Measurements from ENCODE around the gene PRSS23. TPM values are rescaled to one million over a fixed set of nuclear protein-coding genes. Genes with fewer than 3 reads are reported as not detected.
"Not testable (repeated sequence)": the region's sequence is repeated elsewhere in the genome, so short reads cannot be mapped to it uniquely, and the experiment has no call there.

Gene PRSS23
- 11.9 TPM for polyA plus RNA-seq (2013, experiment 1 of 2)
- 11.9 TPM for polyA plus RNA-seq (2013, experiment 2 of 2)

- H3K4me3 ChIP-seq (ENCODE audit: low read length), result peak within 1 kb of the TSS; percentile 71
- under 1% methylated on average over 97 of the region's 97 CpGs for WGBS
Measured at GRCh38 chr11:86800076-86800959, at the start of gene PRSS23. Gene PRSS23 (plus strand): TSS chr11:86800542. CDS start chr11:86807644, 7,102 bp downstream.

DNA sequence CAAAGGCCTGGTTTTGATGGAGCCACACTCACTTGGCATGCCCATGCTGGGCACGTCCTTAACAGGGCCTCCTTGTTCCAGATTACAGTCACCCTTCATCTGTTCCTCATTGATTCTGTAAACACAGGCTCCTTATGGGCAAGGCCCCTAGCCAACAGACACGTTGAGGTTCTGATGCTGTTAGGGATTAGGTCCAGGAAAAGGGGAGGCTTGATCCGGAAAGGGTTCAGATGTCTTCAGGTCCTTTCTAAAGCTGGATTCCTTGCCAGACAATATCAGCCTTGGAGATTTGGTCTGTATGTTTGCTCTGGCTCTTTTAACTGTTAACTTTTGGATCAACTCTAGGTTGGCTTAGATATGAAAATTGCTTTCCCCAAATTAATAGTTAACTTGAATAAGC, 46.9 kb upstream of the PRSS23 start:
- H3K27ac ChIP-seq (ENCODE audit: low read depth, low read length), result no peak overlapping the region
- 91% methylated on average over 3 of the region's 3 CpGs for WGBS
- H3K9ac ChIP-seq (ENCODE audit: low read depth, low read length), result no peak overlapping the region
- H3K4me3 ChIP-seq (ENCODE audit: low read length), result no peak overlapping the region
- no peaks in the 10 kb centered on the region for H3K27me3 ChIP-seq (ENCODE audit: insufficient read depth, low read length)
- H3K36me3 ChIP-seq (ENCODE audit: insufficient read depth, low read length), result no peaks in the 10 kb centered on the region
- H3K9me3 ChIP-seq (ENCODE audit: insufficient read depth, low read depth, low read length), result no peaks in the 10 kb centered on the region
- H3K4me1 ChIP-seq (ENCODE audit: insufficient read depth, low read length), result no peaks in the 10 kb centered on the region

More at GRCh38 chr11:86800076-86800959, at the start of gene PRSS23:
- Histone ChIP-seq H3K27me3 (ENCODE audit: insufficient read depth, low read length) (peaks cover 35% of the 10 kb centered on the region), H3K9me3 (ENCODE audit: insufficient read depth, low read depth, low read length) (no peaks in the 10 kb centered on the region), H3K27ac (ENCODE audit: low read depth, low read length) (no peak within 1 kb of the TSS), H3K36me3 (ENCODE audit: insufficient read depth, low read length) (no peaks in the 10 kb centered on the region), H3K9ac (ENCODE audit: low read depth, low read length) (peak within 1 kb of the TSS; percentile 81), H3K4me1 (ENCODE audit: insufficient read depth, low read length) (peaks cover 38% of the 10 kb centered on the region)

- Histone ChIP-seq H3K9ac (ENCODE audit: low read depth, low read length) (no peak overlapping the region), H3K27ac (ENCODE audit: low read depth, low read length) (no peak overlapping the region), H3K36me3 (ENCODE audit: insufficient read depth, low read length) (no peaks in the 10 kb centered on the region), H3K4me1 (ENCODE audit: insufficient read depth, low read length) (no peaks in the 10 kb centered on the region), H3K4me3 (ENCODE audit: low read length) (no peak overlapping the region), H3K27me3 (ENCODE audit: insufficient read depth, low read length) (no peaks in the 10 kb centered on the region), H3K9me3 (ENCODE audit: insufficient read depth, low read depth, low read length) (no peaks in the 10 kb centered on the region)
Measured at GRCh38 chr11:86755146-86755545, 45.2 kb upstream of the PRSS23 start.

DNA sequence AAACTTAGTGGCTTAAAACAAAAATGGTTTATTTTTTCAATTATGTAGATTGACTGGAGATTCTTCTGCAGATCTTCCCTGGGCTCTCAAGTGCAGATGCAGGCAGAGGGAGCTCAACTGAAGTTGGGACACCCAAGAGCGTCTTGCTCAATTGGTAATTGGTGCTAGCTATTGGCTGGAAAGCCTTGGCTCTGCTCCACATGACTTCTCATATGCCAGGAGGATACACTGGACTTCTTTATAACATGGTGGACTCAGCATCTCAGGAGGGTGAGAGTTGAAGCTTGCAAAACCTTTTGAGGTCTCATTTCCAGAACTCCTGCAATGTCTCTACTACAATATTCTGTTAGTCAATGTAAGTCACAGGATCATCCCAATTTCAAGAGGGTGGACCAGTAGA, 42.2 kb upstream of the PRSS23 start:
- WGBS, result 91% methylated on average over 1 of the region's 1 CpG
- Histone ChIP-seq H3K9ac (ENCODE audit: low read depth, low read length) (no peak overlapping the region), H3K27ac (ENCODE audit: low read depth, low read length) (no peak overlapping the region), H3K4me1 (ENCODE audit: insufficient read depth, low read length) (no peaks in the 10 kb centered on the region), H3K9me3 (ENCODE audit: insufficient read depth, low read depth, low read length) (no peaks in the 10 kb centered on the region), H3K4me3 (ENCODE audit: low read length) (no peak overlapping the region), H3K27me3 (ENCODE audit: insufficient read depth, low read length) (no peaks in the 10 kb centered on the region), H3K36me3 (ENCODE audit: insufficient read depth, low read length) (no peaks in the 10 kb centered on the region)

DNA sequence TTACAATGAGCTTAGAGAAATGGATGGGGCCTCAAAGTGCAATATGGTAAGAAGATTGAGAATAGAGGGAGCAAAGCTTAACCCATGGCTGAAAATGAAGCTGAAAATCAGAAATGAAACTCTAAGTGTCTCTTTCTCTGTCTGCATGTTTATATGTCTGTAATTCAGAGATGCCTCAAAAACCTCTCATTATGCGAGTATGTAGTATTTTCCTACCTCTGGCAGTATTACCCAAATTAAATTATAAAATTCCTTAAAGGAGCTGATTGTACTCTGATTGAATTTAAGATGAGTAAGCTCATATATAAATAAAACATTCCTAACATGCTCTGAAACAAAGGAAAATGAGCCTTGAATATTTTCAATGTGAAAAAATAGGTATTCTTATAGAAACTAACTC, 39.8 kb upstream of the PRSS23 start:
- Histone ChIP-seq H3K4me1 (ENCODE audit: insufficient read depth, low read length) (no peaks in the 10 kb centered on the region), H3K9me3 (ENCODE audit: insufficient read depth, low read depth, low read length) (no peaks in the 10 kb centered on the region), H3K36me3 (ENCODE audit: insufficient read depth, low read length) (no peaks in the 10 kb centered on the region), H3K9ac (ENCODE audit: low read depth, low read length) (no peak overlapping the region), H3K27me3 (ENCODE audit: insufficient read depth, low read length) (no peaks in the 10 kb centered on the region), H3K27ac (ENCODE audit: low read depth, low read length) (no peak overlapping the region), H3K4me3 (ENCODE audit: low read length) (no peak overlapping the region)
- WGBS, result no CpG with 5 or more reads among the region's 1 CpG

DNA sequence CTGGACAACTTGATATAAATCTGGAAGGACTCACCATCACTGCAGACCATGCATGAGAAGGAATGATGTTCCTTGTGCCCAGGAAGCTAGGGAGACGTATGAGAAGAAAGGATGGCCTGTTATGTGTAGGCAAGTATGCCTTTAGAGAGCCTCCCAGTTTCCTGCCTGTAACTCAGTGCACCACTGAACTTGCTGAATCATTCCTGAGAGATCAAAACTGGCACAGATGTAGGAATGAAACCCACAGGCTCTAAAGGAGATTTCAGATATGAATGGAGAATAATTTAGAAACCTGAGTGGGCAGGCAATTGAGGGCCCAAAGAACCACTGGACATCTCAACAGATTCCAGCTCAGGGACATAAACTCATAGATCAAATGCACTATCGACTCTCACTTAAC, 38.4 kb upstream of the PRSS23 start:
- no peaks in the 10 kb centered on the region for H3K9me3 ChIP-seq (ENCODE audit: insufficient read depth, low read depth, low read length)

GRCh38 chr11:86765203-86765602, 35.1 kb upstream of the PRSS23 start:
- H3K9ac ChIP-seq (ENCODE audit: low read depth, low read length), result no peak overlapping the region
- no peak overlapping the region for H3K27ac ChIP-seq (ENCODE audit: low read depth, low read length)
- no peaks in the 10 kb centered on the region for H3K9me3 ChIP-seq (ENCODE audit: insufficient read depth, low read depth, low read length)
- no peak overlapping the region for H3K4me3 ChIP-seq (ENCODE audit: low read length)
- H3K36me3 ChIP-seq (ENCODE audit: insufficient read depth, low read length), result no peaks in the 10 kb centered on the region
- H3K4me1 ChIP-seq (ENCODE audit: insufficient read depth, low read length), result no peaks in the 10 kb centered on the region
- no peaks in the 10 kb centered on the region for H3K27me3 ChIP-seq (ENCODE audit: insufficient read depth, low read length)
- 92% methylated on average over 4 of the region's 4 CpGs for WGBS

More for the DNA sequence above, 38.4 kb upstream of the PRSS23 start:
- Histone ChIP-seq H3K27me3 (ENCODE audit: insufficient read depth, low read length) (no peaks in the 10 kb centered on the region), H3K4me3 (ENCODE audit: low read length) (no peak overlapping the region), H3K4me1 (ENCODE audit: insufficient read depth, low read length) (no peaks in the 10 kb centered on the region), H3K36me3 (ENCODE audit: insufficient read depth, low read length) (no peaks in the 10 kb centered on the region), H3K9ac (ENCODE audit: low read depth, low read length) (no peak overlapping the region), H3K27ac (ENCODE audit: low read depth, low read length) (no peak overlapping the region)
- WGBS, result 94% methylated on average over 2 of the region's 2 CpGs

GRCh38 chr11:86765878-86766277, 34.5 kb upstream of the PRSS23 start:
- H3K9ac ChIP-seq (ENCODE audit: low read depth, low read length), result no peak overlapping the region
- no peaks in the 10 kb centered on the region for H3K4me1 ChIP-seq (ENCODE audit: insufficient read depth, low read length)
- no peak overlapping the region for H3K27ac ChIP-seq (ENCODE audit: low read depth, low read length)
- 60% methylated on average over 2 of the region's 2 CpGs for WGBS
- no peak overlapping the region for H3K4me3 ChIP-seq (ENCODE audit: low read length)
- no peaks in the 10 kb centered on the region for H3K36me3 ChIP-seq (ENCODE audit: insufficient read depth, low read length)
- H3K9me3 ChIP-seq (ENCODE audit: insufficient read depth, low read depth, low read length), result no peaks in the 10 kb centered on the region
- H3K27me3 ChIP-seq (ENCODE audit: insufficient read depth, low read length), result no peaks in the 10 kb centered on the region

DNA sequence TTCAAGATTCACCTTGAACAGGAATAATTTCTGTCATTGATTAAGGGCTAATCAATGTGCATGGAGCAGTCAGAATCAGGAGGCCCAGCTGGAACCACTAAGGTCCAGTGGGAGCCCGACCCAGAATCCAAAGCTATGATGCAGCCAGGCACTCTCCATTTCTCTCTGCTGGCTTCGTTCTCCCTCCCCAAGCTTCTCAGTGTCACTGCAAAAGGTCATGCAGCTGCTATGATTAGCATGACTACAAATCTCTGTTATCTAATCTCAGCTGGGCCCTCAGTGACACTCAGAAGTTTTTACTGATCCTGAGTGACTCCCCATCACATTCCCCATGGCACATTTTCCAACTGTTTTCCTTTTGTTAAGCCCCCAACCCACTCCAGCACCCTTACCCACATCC, 31.1 kb upstream of the PRSS23 start:
- H3K4me1 ChIP-seq (ENCODE audit: insufficient read depth, low read length), result no peaks in the 10 kb centered on the region
- peaks cover 9% of the 10 kb centered on the region for H3K9me3 ChIP-seq (ENCODE audit: insufficient read depth, low read depth, low read length)
- H3K27me3 ChIP-seq (ENCODE audit: insufficient read depth, low read length), result no peaks in the 10 kb centered on the region
- no peak overlapping the region for H3K9ac ChIP-seq (ENCODE audit: low read depth, low read length)
- no peak overlapping the region for H3K27ac ChIP-seq (ENCODE audit: low read depth, low read length)
- H3K4me3 ChIP-seq (ENCODE audit: low read length), result no peak overlapping the region
- no peaks in the 10 kb centered on the region for H3K36me3 ChIP-seq (ENCODE audit: insufficient read depth, low read length)
- 75% methylated on average over 2 of the region's 2 CpGs for WGBS

DNA sequence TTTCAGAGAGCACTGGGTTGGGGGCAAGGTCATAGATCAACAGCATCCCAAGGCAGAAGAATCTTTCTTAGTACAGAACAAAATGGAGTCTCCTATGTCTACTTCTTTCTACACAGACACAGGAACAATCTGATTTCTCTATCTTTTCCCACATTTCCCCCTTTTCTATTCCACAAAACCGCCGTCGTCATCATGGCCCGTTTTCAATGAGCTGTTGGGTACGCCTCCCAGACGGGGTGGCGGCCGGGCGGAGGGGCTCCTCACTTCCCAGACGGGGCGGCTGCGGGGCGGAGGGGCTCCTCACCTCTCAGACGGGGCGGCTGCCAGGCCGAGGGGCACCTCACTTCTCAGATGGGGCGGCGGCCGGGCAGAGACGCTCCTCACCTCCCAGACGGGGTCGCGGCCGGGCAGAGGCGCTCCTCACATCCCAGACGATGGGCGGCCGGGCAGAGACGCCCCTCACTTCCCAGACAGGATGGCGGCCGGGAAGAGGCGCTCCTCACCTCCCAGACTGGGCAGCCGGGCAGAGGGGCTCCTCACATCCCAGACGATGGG, 29.8 kb upstream of the PRSS23 start:
- not testable (repeated sequence) for H3K36me3 ChIP-seq (ENCODE audit: insufficient read depth, low read length); H3K4me3 ChIP-seq (ENCODE audit: low read length); H3K27ac ChIP-seq (ENCODE audit: low read depth, low read length); H3K9ac ChIP-seq (ENCODE audit: low read depth, low read length); H3K4me1 ChIP-seq (ENCODE audit: insufficient read depth, low read length); H3K27me3 ChIP-seq (ENCODE audit: insufficient read depth, low read length); H3K9me3 ChIP-seq (ENCODE audit: insufficient read depth, low read depth, low read length)
- WGBS, result 95% methylated on average over 33 of the region's 34 CpGs

GRCh38 chr11:86772999-86773398, 27.3 kb upstream of the PRSS23 start:
- peaks cover 9% of the 10 kb centered on the region for H3K9me3 ChIP-seq (ENCODE audit: insufficient read depth, low read depth, low read length)
- no peak overlapping the region for H3K4me3 ChIP-seq (ENCODE audit: low read length)
- WGBS, result 98% methylated on average over 2 of the region's 2 CpGs
- no peaks in the 10 kb centered on the region for H3K36me3 ChIP-seq (ENCODE audit: insufficient read depth, low read length)
- no peaks in the 10 kb centered on the region for H3K4me1 ChIP-seq (ENCODE audit: insufficient read depth, low read length)
- no peak overlapping the region for H3K9ac ChIP-seq (ENCODE audit: low read depth, low read length)
- no peaks in the 10 kb centered on the region for H3K27me3 ChIP-seq (ENCODE audit: insufficient read depth, low read length)
- H3K27ac ChIP-seq (ENCODE audit: low read depth, low read length), result no peak overlapping the region

Measured in HUES64 (cell line).